HL-60/S4 treated with phorbol 12-myristate 13-acetate at 8.2 ng/mL for 4 days and 3 days (cell line): Measurements from ENCODE around the gene COQ7.

Source experiments
- in situ Hi-C: fragments of 300-500 bp; cut with MboI; formaldehyde crosslinking; loops from 2 replicates; pipeline ENCODE4 v1.15.0; 2022; ENCODE audit warnings: low sequenced_read_pairs

Gene COQ7

GRCh38 chr16:19067349-19068236 is at the start of gene COQ7:
Gene COQ7, plus strand, starts transcription at chr16:19067614. Its CDS starts 51 bp downstream, at chr16:19067665.
- in situ Hi-C loops = no loop called here

DNA sequence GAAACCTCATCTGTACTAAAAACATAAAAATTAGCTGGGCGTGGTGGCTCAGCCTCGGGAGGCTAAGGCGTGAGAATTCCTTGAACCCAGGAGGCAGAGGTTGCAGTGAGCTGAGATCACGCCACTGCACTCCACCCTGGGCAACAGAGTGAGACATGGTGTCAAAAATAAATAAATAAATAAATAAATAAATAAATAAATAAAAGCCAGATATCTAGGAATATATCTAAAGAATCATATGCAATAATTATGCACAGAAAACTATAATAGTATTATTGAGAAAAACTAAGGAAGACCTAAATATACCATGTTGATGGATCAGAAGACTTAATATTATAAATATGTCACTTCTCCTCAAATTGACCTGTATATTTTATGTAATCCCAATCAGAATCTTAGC is 46.7 kb upstream of the COQ7 start:
- in situ Hi-C loops = no loop called here

DNA sequence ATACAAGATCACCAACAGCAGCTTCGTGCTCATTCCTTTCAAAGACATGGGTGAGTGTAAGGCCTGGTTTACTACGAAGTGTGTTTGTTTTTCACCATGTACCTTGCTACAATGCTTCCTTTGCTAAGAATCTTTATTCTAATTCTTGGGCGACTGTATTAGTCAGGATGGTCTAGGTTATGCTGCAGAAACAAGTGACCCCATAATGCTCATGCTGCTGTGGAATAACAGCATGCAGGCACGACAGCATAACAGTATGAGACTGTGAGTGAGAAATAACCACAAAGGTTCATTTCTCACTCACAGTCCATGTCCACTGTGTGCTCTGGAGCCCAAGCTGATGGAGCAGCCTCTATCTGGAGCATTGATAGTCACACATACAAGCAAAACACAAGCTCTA is 45.7 kb upstream of the COQ7 start:
- in situ Hi-C loops = no loop called here

DNA sequence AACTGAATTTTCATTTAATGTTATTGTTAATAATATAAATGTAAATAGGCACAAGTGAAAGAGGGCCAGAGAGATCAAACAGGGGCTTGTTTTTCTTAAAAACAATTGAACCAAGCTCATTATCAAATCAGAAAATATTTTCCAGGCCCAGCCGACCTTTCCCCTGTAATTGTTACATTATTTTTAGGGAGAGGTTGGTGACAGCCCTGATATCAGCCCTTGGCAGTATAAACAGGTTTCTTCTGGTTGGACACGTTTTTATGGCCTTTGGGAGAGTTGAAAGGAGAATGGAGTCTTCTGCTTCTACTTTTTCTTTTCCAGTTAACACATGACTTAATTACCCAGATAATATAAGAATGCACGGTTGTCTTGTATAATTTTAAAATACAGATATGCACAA is 40.0 kb upstream of the COQ7 start:
- in situ Hi-C loops = no loop called here

- in situ Hi-C loops = no loop called here
Measured at GRCh38 chr16:19029980-19030379, 37.4 kb upstream of the COQ7 start.

GRCh38 chr16:19031738-19032137 is 35.7 kb upstream of the COQ7 start:
- in situ Hi-C loops = no loop called here

GRCh38 chr16:19033761-19034160 is 33.7 kb upstream of the COQ7 start:
- in situ Hi-C loops = no loop called here

- in situ Hi-C loops = no loop called here
Measured at GRCh38 chr16:19040400-19040799, 27.0 kb upstream of the COQ7 start.

DNA sequence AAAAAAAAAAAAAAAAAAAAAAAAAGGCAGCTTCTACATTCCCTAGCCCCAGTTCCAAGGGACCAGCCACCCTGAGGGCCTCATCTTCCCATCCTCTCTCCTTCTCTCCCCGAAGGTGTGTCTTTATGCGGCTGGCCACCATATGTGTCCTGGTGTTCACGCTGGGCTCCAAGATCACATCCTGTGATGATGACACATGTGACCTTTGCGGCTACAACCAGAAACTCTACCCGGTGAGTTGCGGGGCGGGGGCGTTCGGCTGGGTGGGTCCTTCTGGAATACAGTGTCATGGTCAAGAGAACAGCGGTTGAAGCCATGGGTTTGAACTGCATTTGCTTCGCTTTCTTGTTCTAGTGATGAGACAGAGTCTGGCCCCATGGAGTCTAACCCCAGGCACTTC is 22.6 kb upstream of the COQ7 start:
- in situ Hi-C loops = no loop called here

- in situ Hi-C loops = no loop called here
Measured at GRCh38 chr16:19046062-19046461, 21.4 kb upstream of the COQ7 start.

- in situ Hi-C loops = no loop called here
Measured at GRCh38 chr16:19062706-19063105, 4.7 kb upstream of the COQ7 start.

- in situ Hi-C loops = no loop called here
Measured at GRCh38 chr16:19066988-19067348, 446 bp upstream of the COQ7 start.

- in situ Hi-C loops = no loop called here
Measured at GRCh38 chr16:19068237-19068815, 912 bp downstream of the COQ7 start.

GRCh38 chr16:19071811-19072777 is 4.7 kb downstream of the COQ7 start:
- in situ Hi-C loops = no loop called here

DNA sequence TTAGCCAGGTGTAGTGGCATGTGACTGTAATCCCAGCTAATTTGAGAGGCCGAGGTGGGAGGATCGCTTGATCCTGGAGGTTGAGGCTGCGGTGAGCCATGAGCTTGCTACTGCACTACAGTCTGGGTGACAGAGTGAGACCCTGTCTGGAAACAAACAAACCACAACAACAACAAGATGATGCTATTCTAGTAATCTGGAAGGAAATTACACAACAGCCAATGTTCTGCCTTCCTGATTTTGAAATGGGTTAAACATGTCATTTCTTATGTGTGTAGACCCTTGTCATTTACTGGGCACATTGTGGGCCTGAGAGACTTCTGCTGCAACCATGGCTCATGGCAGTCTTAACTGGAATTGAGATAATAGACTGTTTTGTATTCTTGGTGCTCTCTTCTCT is 5.9 kb downstream of the COQ7 start:
- in situ Hi-C loops = no loop called here

DNA sequence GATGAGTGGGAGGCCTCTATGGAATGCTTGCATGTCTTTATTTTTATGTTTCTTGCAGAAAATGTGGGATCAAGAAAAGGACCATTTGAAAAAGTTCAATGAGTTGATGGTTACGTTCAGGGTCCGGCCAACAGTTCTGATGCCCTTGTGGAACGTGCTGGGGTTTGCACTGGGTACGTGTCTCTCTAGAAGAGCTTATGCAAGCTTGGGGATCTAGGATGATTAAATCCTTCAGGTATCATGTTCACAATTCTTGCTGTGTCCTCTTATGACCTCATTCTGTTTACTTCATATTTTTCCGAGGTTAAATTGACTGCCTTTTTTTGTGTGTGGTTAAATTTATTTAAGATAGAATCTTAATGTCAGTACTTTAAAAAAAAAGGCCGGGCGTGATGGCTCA is 6.4 kb downstream of the COQ7 start:
- in situ Hi-C loops = no loop called here

DNA sequence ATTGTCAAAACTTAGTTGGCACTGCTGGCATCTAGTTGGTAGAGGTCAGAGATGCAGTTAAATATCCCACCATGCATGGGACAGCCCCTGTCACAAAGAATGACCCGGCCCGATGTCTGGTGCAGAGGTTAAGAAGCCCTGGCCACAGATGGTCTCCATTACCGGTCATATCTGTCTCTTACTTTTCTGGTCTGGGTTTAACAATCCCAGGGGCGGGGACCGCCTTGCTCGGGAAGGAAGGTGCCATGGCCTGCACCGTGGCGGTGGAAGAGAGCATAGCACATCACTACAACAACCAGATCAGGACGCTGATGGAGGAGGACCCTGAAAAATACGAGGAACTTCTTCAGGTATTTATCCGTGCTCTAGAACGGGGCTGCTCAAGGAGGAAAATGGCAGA is 8.1 kb downstream of the COQ7 start:
- in situ Hi-C loops = loop anchor here (5.0 to 25.0 kb wide), 2 partner anchors 302 to 437 kb away; partner anchors contain the start of genes CCP110 and GDE1

DNA sequence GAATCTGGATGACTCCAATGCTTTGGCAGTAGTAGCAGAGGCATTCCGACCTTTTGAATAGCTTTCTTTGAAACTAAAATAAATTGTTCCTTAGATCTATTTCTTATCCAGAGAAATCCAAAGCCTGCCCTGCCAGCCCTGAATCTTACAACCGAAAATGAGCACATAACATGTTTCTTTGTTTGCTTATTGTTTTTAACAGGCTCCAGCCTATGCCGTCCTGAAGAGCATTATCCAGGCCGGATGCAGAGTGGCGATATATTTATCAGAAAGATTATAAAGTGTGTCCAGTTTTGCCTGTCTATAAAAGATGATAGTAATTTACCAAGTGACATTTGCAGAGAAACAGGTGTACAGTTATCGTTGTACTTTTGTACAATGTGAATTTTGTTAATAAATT is 10.5 kb downstream of the COQ7 start:
- in situ Hi-C loops = loop anchor here (5.0 to 25.0 kb wide), 2 partner anchors 299 to 434 kb away; partner anchors contain the start of genes CCP110 and GDE1

DNA sequence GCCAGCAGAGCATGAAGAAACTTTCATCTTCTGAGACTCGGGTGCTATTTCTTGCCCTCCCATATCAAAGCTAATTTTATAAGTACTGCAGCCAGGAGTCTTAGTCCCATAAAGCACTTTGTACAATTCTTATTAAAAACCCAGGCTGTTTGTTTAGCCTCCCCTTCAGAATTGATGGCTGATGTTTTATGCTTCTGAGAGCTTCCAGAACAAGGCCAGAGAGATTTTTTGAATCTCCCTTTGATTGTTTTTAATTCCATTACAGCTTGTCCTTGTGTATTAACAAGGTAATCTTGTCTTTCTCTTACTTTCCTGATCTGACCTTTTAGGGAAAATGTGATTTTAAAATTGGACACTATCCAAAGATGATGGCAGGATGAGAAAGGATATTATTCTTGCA is 16.3 kb downstream of the COQ7 start:
- in situ Hi-C loops = loop anchor here (25.0 kb wide), 1 partner anchor 429 kb away; the partner anchor contains the start of genes CCP110 and GDE1

DNA sequence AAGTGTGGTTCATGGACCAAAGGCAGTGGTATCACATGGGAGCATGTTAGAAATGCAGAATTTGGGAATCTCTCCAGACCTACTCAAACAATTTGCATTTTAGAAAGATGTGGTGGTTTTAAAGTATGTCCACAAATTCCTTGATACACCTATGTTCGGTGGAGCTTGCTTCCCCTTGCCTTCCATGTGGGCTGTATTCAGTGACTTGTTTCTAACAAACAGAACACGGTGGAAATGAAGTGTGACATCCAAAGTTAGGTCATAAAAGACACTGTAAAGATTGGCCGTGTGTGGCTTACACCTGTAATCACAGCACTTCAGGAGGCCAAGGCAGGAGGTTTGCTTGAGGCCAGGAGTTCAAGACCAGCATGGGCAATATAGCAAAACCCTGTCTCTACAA is 16.7 kb downstream of the COQ7 start:
- in situ Hi-C loops = loop anchor here (25.0 kb wide), 1 partner anchor 428 kb away; the partner anchor contains the start of genes CCP110 and GDE1

DNA sequence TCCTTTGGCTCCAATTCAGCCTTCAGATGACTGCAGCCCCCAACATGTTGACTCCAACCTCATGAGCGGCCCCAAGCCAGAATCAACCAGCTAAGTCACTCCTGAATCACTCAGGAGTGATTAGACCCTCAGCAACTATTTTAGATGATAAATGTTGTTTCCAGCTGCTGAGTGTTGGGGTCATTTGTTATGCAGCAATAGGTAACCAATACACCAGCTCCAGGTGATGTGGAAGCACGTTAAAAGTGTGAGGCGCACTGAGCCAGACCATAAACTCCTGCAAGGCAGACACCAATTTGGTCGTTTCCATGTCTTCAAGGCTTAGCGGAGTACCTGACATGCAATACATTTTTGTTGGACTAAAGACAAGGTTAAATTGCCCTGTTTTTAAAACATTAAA is 17.5 kb downstream of the COQ7 start:
- in situ Hi-C loops = loop anchor here (25.0 kb wide), 1 partner anchor 427 kb away; the partner anchor contains the start of genes CCP110 and GDE1
